Smooth muscle cell (in vitro differentiated cells): ENCODE measurements around the gene HUWE1. TPM values are rescaled to one million over a fixed set of nuclear protein-coding genes. Genes with fewer than 3 reads are reported as not detected.

ENCODE experiments used
- DNase-seq: peaks from one replicate; lab custom pipeline; 2025; ENCODE audit not compliant: unreplicated experiment; lab: John Stamatoyannopoulos, UW
- H2AFZ ChIP-seq: fragments of 200-600 bp; sonication (generic); 2 replicates; pipeline ENCODE4 v1.6.0; 2016; ENCODE audit warnings: antibody characterized with exemption, low read depth, mild to moderate bottlenecking
- H3F3A ChIP-seq: fragments of 200-600 bp; sonication (generic); 2 replicates; pipeline ENCODE4 v1.6.0; 2017; ENCODE audit warnings: antibody characterized with exemption, low read depth
- H3K27ac ChIP-seq: fragments of 200-600 bp; sonication (generic); 2 replicates; pipeline ENCODE4 v1.5.1; 2016; ENCODE audit warnings: low read depth, mild to moderate bottlenecking
- H3K27me3 ChIP-seq: fragments of 200-600 bp; sonication (generic); 2 replicates; pipeline ENCODE4 v1.6.1; 2016; ENCODE audit warnings: low read depth, mild to moderate bottlenecking
- H3K36me3 ChIP-seq: fragments of 200-600 bp; sonication (generic); 2 replicates; pipeline ENCODE4 v1.5.1; 2016; ENCODE audit warnings: low read depth
- H3K4me1 ChIP-seq: fragments of 200-600 bp; sonication (generic); 2 replicates; pipeline ENCODE4 v1.5.1; 2016; ENCODE audit warnings: low read depth
- H3K4me2 ChIP-seq: fragments of 200-600 bp; sonication (generic); 2 replicates; pipeline ENCODE4 v1.6.0; 2016; ENCODE audit warnings: mild to moderate bottlenecking
- H3K4me3 ChIP-seq: fragments of 200-600 bp; sonication (generic); 2 replicates; pipeline ENCODE4 v1.5.1; 2016; ENCODE audit warnings: mild to moderate bottlenecking
- H3K79me2 ChIP-seq: fragments of 200-600 bp; sonication (generic); 2 replicates; pipeline ENCODE4 v1.6.0; 2016; ENCODE audit warnings: low read depth, mild to moderate bottlenecking
- H3K9ac ChIP-seq: fragments of 200-600 bp; sonication (generic); 2 replicates; pipeline ENCODE4 v1.6.0; 2016; ENCODE audit warnings: low read depth
- H3K9me3 ChIP-seq: fragments of 200-600 bp; sonication (generic); replicated peaks from 2 replicates; pipeline ENCODE4 v1.5.1; 2016; ENCODE audit warnings: low read depth
- H4K20me1 ChIP-seq: fragments of 200-600 bp; sonication (generic); 2 replicates; pipeline ENCODE4 v1.6.0; 2016; ENCODE audit warnings: low read depth
- WGBS: methylation state at CpG from one replicate; pipeline ENCODE4 v1.1.7; 2016; ENCODE audit warnings: low lambda C conversion rate; 5-methylcytosine and 5-hydroxymethylcytosine counted together
- polyA plus RNA-seq: library from polyadenylated mRNA; unstranded; fragments of >200 nt; fragmentation: Nextera tagmentation; extraction: Ambion mirVana; gene quantifications from 2 replicates; pipeline ENCODE4 v1.2.1, GENCODE V29; 2016
- total RNA-seq: library from RNA; depleted of rRNA; stranded (reverse); fragments of >200 nt; gene quantifications from 2 replicates; pipeline ENCODE4 v1.2.3, GENCODE V29; 2014
- TF ChIP-seq, protein P1 (sequence below): fragments of 200-600 bp; sonication (generic); IDR thresholded peaks from 2 replicates; pipeline ENCODE4 v1.5.1; 2017; ENCODE audit warnings: borderline replicate concordance, mild to moderate bottlenecking, antibody characterized with exemption; ENCODE audit not compliant: insufficient read depth, poor library complexity, severe bottlenecking

HUWE1 gene
- total and polyA plus RNA-seq, 2 experiments from 2014 or later: 29.4 to 122 TPM

DNA sequence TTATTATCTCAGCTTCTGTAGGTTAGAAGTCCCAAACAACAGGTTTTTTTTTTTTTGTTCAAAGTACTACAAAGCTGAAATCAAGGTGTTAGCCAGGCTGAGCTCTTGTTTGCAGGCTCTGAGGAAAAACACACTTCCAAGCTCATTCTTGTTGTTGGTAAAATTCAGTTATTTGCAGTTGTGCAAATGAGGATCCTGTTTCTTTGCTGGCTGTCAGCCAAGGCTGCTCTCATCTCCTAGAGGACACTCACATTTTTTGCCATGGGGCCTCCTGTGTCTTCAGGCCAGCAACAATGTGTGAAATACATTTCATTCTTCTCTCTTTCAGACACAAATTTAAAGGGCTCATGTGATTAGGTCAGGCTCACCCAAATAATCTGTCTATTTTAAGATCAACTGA lies 192.1 kb downstream of the HUWE1 start:
- Histone ChIP-seq H4K20me1 (no peaks in the 10 kb centered on the region), H3K4me2 (no peak overlapping the region), H3K4me1 (no peaks in the 10 kb centered on the region), H3K27me3 (no peaks in the 10 kb centered on the region), H3K9me3 (no peaks in the 10 kb centered on the region), H3K4me3 (no peak overlapping the region), H3K27ac (no peak overlapping the region), H2AFZ (no peak overlapping the region), H3K79me2 (no peaks in the 10 kb centered on the region), H3K36me3 (no peaks in the 10 kb centered on the region), H3K9ac (no peak overlapping the region), H3F3A (no peaks in the 10 kb centered on the region)
- no peak for DNase-seq
- TF ChIP-seq, protein P1, sequence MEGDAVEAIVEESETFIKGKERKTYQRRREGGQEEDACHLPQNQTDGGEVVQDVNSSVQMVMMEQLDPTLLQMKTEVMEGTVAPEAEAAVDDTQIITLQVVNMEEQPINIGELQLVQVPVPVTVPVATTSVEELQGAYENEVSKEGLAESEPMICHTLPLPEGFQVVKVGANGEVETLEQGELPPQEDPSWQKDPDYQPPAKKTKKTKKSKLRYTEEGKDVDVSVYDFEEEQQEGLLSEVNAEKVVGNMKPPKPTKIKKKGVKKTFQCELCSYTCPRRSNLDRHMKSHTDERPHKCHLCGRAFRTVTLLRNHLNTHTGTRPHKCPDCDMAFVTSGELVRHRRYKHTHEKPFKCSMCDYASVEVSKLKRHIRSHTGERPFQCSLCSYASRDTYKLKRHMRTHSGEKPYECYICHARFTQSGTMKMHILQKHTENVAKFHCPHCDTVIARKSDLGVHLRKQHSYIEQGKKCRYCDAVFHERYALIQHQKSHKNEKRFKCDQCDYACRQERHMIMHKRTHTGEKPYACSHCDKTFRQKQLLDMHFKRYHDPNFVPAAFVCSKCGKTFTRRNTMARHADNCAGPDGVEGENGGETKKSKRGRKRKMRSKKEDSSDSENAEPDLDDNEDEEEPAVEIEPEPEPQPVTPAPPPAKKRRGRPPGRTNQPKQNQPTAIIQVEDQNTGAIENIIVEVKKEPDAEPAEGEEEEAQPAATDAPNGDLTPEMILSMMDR: no peak

- TF ChIP-seq, protein P1: no peak
- Histone ChIP-seq H3K36me3 (no peaks in the 10 kb centered on the region), H3K9me3 (no peaks in the 10 kb centered on the region), H3K27ac (no peak overlapping the region), H3K79me2 (no peaks in the 10 kb centered on the region), H3K4me3 (no peak overlapping the region), H2AFZ (no peak overlapping the region), H4K20me1 (no peaks in the 10 kb centered on the region), H3K4me1 (no peaks in the 10 kb centered on the region), H3F3A (no peaks in the 10 kb centered on the region), H3K27me3 (no peaks in the 10 kb centered on the region), H3K4me2 (no peak overlapping the region), H3K9ac (no peak overlapping the region)
- no peak for DNase-seq
These were observed 200.2 kb downstream of the HUWE1 start for GRCh38 chrX:53486285-53486684.

- no peak overlapping the region for H3K4me3 ChIP-seq
- no peak for DNase-seq
- H2AFZ ChIP-seq: no peak overlapping the region
These were observed 202.6 kb downstream of the HUWE1 start for GRCh38 chrX:53483838-53484405.

GRCh38 chrX:53483416-53483815 lies 203.1 kb downstream of the HUWE1 start:
- DNase-seq: no peak
- TF ChIP-seq, protein P1: no peak
- H3F3A ChIP-seq: no peaks in the 10 kb centered on the region
- H2AFZ ChIP-seq: no peak overlapping the region
- no peak overlapping the region for H3K4me2 ChIP-seq
- no peaks in the 10 kb centered on the region for H4K20me1 ChIP-seq
- H3K79me2 ChIP-seq: no peaks in the 10 kb centered on the region
- no peak overlapping the region for H3K27ac ChIP-seq
- H3K4me3 ChIP-seq: no peak overlapping the region
- no peak overlapping the region for H3K9ac ChIP-seq
- H3K36me3 ChIP-seq: no peaks in the 10 kb centered on the region
- no peaks in the 10 kb centered on the region for H3K4me1 ChIP-seq
- H3K9me3 ChIP-seq: no peaks in the 10 kb centered on the region
- WGBS: 67% methylated on average over 2 of the region's 2 CpGs
- H3K27me3 ChIP-seq: no peaks in the 10 kb centered on the region

More at GRCh38 chrX:53483838-53484405, 202.6 kb downstream of the HUWE1 start:
- H3K9me3 ChIP-seq: no peaks in the 10 kb centered on the region
- H4K20me1 ChIP-seq: no peaks in the 10 kb centered on the region
- H3K79me2 ChIP-seq: no peaks in the 10 kb centered on the region
- H3K36me3 ChIP-seq: no peaks in the 10 kb centered on the region
- H3K9ac ChIP-seq: no peak overlapping the region
- H3K27me3 ChIP-seq: no peaks in the 10 kb centered on the region
- no peaks in the 10 kb centered on the region for H3K4me1 ChIP-seq
- WGBS: 66% methylated on average over 2 of the region's 2 CpGs
- no peak overlapping the region for H3K4me2 ChIP-seq
- TF ChIP-seq, protein P1: no peak
- no peaks in the 10 kb centered on the region for H3F3A ChIP-seq
- H3K27ac ChIP-seq: no peak overlapping the region
